ENCODE data around the gene CD27.
A peak's percentile ranks its signal among the peaks of the same experiment; 100 is the strongest.
"Not testable (repeated sequence)": the region's sequence is repeated elsewhere in the genome, so short reads cannot be mapped to it uniquely, and the experiment has no call there.

Gene CD27

DNA sequence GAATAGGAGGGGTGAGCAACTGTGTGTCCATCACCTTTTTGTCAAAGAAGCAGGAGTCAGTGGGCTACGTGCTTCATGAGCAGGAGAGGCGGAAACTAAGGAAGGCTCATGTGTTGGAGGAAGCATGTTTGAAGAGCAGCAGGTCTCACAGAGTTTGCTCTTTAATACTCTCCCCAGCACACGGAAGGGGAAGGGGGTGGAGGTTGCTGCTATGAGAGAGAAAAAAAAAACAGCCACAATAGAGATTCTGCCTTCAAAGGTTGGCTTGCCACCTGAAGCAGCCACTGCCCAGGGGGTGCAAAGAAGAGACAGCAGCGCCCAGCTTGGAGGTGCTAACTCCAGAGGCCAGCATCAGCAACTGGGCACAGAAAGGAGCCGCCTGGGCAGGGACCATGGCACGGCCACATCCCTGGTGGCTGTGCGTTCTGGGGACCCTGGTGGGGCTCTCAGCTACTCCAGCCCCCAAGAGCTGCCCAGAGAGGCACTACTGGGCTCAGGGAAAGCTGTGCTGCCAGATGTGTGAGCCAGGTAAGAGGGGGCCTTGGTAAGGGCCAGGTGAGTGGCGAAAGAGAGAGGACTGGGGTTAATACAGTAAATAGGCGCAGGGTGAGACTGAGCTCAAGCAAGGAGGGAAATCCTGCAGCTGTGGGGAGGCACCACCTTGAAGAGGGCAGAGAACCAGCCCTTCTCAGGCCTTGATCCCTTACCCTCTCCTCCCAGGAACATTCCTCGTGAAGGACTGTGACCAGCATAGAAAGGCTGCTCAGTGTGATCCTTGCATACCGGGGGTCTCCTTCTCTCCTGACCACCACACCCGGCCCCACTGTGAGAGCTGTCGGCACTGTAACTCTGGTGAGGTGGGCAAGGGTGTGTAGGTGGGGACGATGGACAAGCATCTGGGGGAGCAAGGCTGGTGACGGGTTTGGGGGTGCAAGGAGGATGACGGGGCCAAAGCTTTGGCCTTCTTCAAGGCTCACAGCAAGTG is at the start of gene CD27:
Gene CD27, plus strand, starts transcription at position 252 of the 985 bp plus-strand sequence. Its CDS starts 141 bp downstream, at position 393.
- no peak for DNase-seq (ENCODE audit: low spot score)

DNA sequence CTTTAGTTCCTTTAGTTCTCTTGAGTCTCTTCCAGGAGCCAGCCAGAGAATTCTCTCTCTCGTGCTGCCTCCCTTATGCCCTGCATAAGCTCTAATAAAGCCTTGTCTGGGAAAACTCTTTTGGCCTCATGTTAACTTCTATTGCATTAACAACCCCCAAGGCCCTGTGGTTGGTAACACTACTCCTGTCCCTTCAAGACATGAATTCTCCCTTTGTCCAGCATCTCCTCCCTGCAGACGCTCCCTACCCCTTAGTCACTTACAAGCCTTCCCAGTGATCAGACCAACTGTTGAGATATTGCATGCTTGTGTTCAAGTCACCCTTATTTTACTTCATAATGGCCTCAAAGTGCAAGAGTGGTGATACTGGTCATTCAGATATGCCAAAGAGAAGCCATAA is 48.7 kb upstream of the CD27 start:
- no peak for DNase-seq (ENCODE audit: low spot score)

DNA sequence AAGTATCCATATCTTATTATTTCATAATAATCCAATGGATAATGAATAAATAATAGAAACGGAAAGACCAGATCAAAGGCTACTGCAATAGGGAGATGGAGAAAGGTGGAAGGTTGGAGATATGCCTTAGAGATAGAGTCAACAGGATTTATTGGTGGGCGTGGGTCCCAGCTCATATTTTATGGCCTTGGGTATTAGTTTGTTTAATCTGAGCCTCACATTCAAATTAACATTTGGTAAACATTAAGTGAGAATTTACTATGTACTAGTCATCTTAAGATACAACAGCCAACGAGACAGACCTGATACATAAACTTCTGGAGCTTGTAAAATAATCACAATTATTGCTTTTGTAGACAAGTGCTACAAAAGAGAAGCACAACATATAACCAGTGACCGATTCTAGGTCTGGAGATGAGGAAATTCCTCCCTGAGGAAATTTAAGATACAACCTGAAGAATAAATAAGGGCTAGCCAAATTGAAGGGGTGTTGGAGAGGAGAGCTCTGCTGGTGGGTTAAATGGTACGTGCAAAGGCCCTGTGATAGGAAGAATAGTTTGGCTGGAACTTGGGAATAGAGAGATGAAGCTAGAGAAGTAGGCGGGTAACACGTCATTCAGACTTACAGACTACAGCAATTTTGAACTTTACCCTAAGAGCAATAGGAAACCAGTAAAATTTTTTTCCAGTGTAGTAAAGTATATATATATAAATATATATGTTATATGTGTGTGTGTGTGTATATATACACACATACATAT is 44.7 kb upstream of the CD27 start:
- DNase-seq (ENCODE audit: low spot score): no peak

DNA sequence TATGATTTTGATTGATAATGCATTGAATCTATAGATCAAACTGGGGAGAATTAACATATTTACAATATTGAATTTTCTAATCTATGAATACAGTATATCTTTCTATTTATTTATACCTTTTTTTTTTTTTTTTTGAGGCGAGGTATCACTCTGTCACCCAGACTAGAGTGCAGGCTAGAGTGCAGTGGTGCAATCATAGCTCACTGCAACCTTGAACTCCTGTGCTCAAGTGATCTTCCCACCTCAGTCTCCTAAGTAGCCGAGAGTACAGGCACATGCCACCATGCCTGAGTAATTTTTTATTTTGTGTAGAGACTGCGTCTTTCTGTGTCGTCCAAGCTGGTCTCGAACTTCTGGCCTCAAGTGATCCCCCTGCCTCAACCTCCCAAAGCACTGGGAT is 40.4 kb upstream of the CD27 start:
- no peak for DNase-seq (ENCODE audit: low spot score)

DNA sequence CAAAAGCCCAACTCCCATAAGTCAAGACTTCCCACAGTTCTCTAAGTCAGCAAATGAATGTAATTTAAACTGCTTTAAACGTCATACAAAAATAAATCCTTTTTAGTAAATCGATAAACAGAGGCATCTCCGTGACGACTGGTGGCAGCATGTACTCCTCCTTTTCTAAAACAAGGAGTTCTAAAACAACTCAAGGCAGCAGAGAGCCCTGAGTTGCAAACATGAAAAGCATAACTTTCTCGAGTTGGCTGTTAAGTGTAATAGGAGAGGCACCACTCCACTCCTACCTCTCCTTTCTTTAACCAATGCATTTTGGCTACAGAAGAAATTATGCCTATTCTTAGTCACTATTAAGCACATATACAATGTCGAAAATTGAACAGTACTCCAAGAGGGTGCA is 38.8 kb upstream of the CD27 start:
- no peak for DNase-seq (ENCODE audit: low spot score)

DNA sequence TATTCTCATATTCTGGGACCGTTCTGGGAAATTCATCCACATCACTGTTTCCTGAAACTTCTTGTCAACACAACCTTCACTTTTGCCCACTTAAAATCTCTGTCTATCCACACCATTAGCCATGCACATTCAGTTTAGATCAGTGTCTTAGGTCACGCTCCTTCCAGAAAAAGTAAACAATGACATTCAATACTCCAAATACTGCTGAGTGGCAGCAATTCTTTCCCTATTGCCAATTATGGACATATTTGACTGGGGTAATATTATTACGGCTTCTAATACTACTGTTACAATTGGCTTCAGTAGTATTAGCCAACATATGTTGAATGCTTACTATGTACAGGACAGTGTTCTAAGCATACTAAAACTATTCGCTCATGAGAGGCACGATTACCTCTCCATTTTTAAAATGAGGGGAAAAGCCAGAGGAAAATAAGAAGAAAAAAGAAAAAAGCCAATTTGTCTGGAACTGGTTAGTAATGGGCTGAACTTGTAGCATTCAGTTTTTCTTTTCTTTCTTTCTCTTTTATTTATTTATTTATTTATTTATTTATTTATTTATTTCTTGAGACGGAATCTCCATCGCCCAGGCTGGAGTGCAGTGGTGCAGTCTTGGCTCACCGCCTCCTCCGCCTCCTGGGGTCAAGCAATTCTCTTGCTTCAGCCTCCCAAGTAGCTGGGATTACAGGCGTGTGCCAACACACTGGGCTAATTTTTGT is 37.4 kb upstream of the CD27 start:
- DNase-seq (ENCODE audit: low spot score): no peak

DNA sequence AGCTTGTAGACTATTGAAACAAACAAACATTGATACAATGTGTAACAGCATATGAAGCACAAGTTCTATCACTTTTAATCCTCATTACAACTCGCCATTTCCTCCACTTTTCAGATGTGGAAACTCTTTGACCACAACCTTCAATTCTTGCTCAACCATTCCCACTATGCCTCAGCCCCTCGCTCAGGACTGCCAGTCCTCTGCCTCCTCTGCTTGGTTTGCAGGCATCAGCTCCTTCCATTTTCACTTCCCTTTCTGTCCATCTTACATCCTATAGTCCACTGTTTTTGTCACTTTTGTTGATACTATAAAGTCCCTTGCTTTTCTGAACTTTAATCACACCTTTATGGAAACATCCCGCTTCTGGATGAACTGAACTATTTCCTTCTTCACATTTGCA is 28.2 kb upstream of the CD27 start:
- no peak for DNase-seq (ENCODE audit: low spot score)

DNA sequence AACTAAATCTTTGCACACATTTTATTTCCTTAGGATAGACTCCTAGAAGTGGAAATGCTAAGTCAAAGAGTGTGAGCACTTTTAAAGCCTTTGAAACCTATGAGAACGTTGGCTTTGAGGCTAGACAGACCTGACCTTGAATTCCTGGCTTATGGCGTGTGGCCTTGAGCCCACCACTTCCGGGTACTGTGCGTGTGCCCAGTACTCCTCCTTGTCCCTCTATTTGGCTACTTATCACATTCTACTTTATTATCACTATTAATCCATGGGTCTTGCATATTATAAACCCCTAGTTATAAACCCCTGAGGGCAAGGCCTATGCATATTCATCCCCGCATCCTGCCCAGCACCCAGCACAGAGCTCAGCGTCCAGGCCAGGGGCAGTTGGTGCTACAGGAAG is 26.0 kb upstream of the CD27 start:
- DNase-seq (ENCODE audit: low spot score): no peak

DNA sequence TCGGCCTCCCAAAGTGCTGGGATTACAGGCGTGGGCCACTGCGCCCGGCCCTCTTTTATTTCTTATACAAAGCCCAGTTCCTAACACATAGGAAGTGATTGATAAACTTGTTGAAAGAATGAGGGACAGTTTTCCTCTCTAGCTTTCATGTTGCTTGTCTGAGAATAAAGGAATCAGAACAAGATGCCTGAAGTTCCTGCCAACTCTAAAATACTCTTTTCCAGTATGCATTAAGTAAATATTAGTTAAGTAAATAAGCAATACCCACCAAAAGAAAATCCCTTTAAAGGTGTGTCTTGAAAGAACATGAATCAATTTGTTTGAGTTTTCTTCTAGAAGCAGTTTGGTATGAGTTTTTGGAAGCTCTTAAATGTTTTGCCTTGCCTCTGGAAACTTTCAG is 24.4 kb upstream of the CD27 start:
- DNase-seq (ENCODE audit: low spot score): no peak

DNA sequence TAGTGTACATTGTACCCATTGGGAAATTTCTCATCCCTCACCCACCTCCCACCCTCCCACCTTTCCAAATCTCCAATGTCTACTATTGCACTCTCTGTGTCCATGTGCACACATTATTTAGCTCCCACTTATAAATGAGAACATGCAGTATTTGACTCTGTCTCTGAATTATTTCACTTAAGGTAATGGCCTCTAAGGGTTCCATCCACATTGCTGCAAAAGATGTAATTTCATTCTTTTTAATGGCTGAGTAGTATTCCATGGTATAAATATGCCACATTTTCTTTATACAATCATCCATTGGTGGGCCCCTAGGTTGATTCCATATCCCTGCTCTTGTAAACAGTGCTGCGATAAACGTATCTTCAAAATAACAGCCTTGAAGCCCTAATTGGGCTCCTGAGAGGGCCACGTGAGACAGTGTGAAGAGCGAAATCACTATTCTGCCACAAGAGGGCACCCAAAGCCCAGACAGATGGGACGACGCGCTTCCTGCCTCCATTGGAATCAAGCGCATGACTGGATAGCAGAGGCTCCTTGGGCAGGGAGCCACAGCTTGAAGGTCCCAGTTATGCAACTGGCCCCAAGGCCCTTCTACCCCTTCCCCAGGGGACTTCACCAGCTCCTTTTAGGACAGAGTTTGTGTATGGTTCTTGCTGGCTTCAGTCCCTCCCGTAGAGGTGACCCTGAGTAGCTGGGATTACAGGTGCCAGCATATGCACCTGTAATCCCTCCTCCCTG is 21.3 kb upstream of the CD27 start:
- DNase-seq (ENCODE audit: low spot score): peak; percentile 74

DNA sequence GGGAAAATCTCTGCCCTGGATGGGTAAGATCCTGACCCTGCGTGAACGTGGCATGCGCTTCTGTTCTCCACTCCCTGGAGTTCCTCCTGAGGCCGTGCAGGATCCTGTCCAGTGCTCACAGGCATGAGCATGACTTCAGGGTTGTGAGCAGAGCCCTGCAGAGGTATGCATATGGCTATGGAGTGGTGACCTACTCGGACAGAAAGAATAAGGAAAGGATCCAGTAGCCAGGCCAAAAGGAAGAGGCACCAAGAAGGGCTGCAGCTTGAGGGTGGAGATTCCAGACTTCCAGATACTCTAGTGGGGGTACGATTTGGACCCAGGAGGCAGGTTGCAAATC is 20.8 kb upstream of the CD27 start:
- DNase-seq (ENCODE audit: low spot score): no peak

DNA sequence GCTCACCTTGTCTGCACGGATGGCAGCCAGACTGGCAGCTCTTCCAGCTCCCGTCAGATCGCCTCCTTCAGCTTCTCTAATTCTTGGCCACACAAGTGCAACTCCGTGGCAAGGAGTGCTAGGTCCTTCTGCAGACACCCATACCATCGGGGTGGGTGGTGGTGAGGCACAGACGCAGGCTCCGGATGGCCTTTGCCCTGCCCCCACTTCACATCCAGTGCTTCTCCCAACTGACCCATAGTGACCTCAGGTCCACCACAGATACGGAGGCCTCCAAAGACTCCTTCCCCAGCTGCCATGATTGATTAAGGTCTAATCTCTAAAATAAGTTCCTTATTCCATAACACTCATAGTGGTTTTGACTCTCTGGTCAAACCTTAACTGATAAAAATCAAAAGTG is 19.9 kb upstream of the CD27 start:
- no peak for DNase-seq (ENCODE audit: low spot score)

DNA sequence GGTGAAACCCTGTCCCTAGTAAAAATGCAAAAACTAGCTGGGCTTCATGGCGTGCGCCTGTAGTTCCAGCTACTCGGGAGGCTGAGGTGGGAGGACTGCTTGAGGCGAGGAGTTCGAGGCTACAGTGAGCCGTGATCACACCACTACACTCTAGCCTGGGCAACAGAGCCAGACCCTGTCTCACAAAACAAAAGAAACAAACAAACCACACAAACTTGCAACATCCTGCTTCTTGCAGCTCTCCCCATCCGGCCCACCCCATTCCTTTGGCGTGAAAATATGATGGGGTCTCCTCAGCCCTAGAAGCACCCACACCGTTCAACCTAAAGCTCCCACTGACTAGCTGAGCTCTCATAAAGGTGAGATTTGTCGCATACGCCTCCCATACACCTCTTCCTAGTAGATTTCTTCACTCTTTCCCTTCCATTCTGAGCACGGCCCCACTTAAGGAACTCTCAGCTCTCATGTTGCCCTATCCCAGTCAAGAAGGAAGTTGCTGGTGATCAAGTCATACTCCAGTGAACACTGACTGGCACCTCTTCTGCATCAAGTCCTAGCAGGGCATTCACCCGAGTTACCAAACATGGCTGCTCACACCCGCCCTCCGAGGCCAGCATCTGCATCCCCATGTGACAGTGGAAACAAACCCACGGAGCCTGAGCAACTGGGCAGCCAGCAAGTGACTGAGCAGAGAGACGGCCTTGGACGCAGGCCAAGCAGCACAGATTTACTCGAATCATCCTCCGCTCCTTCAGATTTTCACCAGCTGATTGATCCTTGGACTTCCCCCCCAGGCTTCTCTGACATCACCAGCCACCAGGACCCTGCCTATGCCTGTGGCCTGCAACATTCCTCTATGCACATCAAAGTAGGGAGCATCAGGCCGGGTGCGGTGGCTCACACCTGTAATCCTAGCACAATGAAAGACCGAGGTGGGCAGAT is 18.9 kb upstream of the CD27 start:
- no peak for DNase-seq (ENCODE audit: low spot score)

DNA sequence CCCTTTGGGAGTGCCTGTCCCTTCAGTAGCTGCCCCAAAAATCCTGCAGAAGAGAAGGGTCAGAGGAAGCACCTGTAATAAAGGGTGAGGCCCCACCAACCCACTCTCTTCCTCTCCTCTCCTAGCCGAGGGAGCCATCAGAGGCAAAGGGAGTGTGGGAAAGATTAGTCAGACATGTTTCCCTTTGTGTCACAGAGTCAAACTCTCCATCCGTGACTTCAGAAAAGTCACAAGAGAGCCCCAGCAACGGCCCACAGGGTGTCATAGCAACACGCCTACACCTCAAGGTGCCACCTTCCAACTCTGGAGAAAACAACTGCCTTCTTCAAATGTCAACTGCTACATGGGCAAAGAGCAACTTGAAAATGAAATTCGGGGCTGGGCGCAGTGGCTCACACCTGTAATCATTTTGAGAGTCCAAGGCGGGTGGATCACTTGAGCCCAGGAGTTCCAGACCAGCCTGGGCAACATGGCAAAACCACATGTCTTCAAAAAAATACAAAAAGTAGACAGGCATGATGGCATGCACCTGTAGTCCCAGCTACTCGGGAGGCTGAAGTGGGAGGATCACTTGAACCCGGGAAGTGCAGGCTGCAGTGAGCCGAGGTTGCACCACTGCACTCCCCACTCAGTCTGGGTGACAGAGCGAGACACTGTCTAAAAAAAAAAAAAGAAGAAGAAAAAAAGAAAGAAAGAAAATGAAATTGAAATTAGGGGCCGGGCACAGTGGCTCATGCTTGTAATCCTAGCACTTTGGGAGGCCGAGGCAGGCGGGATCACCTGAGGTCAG is 17.7 kb upstream of the CD27 start:
- DNase-seq (ENCODE audit: low spot score): no peak

DNA sequence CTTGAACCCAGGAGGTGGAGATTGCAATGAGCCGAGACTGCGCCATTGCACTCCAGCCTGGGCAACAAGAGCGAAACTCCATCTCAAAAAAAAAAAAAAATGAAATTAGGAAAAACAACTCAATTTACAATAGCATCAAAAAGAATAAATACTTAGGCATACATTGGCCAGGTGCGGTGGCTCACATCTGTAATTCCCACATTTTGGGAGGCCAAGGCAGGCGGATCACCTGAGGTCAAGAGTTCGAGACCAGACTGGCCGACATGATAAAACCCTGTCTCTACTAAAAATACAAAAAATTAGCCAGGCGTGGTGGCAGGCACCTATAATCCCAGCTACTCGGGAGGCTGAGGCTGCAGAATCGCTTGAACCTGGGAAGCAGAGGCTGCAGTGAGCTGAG is 17.0 kb upstream of the CD27 start:
- DNase-seq (ENCODE audit: low spot score): not testable (repeated sequence)

DNA sequence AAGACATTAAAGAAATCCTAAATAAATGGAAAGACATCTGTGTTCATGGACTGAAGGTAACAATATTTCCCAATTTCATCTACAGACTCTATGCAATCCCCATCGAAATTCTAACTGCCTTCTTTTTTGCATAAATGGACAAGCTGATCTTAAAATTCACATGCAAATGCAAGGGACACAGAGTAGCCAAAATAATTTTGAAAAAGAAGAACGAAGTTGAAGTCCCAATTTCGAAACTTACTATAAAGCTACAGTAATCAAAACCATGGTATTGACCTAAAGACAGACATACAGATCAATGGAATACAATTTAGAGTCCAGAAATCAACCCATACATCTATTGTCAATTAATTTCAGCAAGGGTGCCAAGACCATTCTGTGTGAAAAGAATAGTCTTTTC is 16.4 kb upstream of the CD27 start:
- no peak for DNase-seq (ENCODE audit: low spot score)

DNA sequence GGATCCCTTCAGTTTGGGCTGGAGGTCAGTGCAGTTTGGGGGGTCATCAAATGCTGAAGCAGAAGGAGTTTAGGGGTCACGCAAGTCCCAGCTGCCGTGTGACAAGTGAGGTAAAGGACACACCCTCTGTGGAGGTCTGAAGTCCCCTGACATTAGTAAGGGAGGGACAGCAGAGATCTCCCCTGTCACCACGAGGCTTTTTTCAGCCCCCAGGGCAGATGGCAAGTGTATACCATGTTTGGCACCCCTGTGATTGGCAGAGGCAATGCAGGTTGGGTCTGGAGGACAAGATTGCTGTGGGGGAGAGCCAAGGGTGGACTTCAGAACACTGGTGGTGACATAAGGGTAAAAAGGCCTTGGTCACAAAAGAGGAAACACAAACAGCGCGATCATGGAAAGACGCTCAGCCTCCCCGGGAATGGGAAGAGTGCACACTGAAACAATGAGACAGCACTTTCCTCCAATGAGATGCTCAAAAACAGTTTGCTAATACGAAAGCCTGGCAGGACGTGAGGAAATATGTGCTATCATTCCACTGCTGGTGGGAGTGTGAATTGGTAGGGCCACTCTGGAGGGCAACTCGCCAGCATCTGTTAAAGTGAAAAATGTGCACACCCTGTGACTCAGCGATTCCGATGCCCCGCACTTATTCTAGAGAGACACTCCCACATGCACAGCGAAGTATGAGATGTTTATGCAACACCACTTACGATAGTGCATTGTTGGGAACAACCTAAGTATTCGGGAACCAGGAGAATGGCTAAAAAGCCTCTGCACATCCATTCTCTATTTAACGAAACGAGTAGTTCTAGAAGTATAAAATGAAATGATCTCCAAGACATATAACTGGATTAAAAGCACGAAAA is 14.4 kb upstream of the CD27 start:
- DNase-seq (ENCODE audit: low spot score): no peak

DNA sequence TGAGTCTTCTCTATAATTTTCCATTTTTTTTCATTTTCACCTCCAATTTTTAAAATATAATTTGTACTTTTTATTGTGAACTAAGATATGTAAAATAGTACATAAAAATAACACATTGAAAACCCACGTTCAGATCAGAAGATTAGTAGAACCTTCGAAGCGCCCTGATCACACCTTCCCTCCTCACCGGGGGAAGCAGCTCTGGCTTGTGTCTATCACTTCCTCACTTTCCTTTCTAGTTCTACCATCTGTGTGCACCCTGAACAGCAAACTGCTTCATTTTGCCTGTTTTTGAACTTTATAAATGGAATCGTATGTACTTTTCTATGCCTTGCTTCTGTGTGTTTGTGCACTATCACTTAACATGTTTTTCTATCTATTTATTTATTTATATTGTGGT is 11.8 kb upstream of the CD27 start:
- no peak for DNase-seq (ENCODE audit: low spot score)
